OCI-LY3 (cell line): ENCODE data around the gene MBL2.

Experiments used
- H2AFZ ChIP-seq: fragments of 200-600, 300-600 bp; shearing (Covaris generic); 2 replicates; pipeline ENCODE4 v1.6.0; 2014; ENCODE audit warnings: antibody characterized with exemption, low read depth, low read length
- H3K27ac ChIP-seq: fragments of 200-600, 300-600 bp; sonication (generic); 2 replicates; pipeline ENCODE4 v1.5.1; 2014; ENCODE audit warnings: mild to moderate bottlenecking, low read length, moderate library complexity, mixed read lengths
- H3K27me3 ChIP-seq: fragments of 200-600, 300-600 bp; sonication (generic); 2 replicates; pipeline ENCODE4 v1.6.1; 2014; ENCODE audit warnings: low read depth, low read length, mixed read lengths
- H3K36me3 ChIP-seq: fragments of 200-600, 300-600 bp; sonication (generic); replicated peaks from 2 replicates; pipeline ENCODE3; 2014; ENCODE audit warnings: low read depth, low read length, mixed read lengths
- H3K4me1 ChIP-seq: fragments of 300-600, 200-600 bp; sonication (generic); 2 replicates; pipeline ENCODE4 v1.6.1; 2014; ENCODE audit warnings: low read length, mixed read lengths
- H3K4me2 ChIP-seq: fragments of 200-600, 300-600 bp; sonication (generic); 2 replicates; pipeline ENCODE4 v1.6.1; 2014; ENCODE audit warnings: low read length, mixed read lengths
- H3K4me3 ChIP-seq: fragments of 300-600, 200-600 bp; sonication (generic); 2 replicates; pipeline ENCODE4 v1.5.1; 2014; ENCODE audit warnings: antibody characterized with exemption, mild to moderate bottlenecking, low read length, moderate library complexity
- H3K79me2 ChIP-seq: fragments of 300-600, 200-600 bp; shearing (Covaris generic); 2 replicates; pipeline ENCODE4 v1.6.1; 2014; ENCODE audit warnings: mild to moderate bottlenecking, low read length, mixed read lengths
- H3K9ac ChIP-seq: fragments of 300-600, 200-600 bp; shearing (Covaris generic); 2 replicates; pipeline ENCODE4 v1.6.0; 2014; ENCODE audit warnings: mild to moderate bottlenecking, low read length, moderate library complexity
- H3K9me3 ChIP-seq: fragments of 200-600, 300-600 bp; shearing (Covaris generic); 2 replicates; pipeline ENCODE4 v1.6.1; 2014; ENCODE audit warnings: low read length, mixed read lengths; ENCODE audit not compliant: insufficient read depth
- H4K20me1 ChIP-seq: fragments of 200-600, 300-600 bp; sonication (generic); 2 replicates; pipeline ENCODE4 v1.6.1; 2016; ENCODE audit warnings: low read length, mixed read lengths; ENCODE audit not compliant: insufficient read depth
- EZH2phosphoT487 ChIP-seq: fragments of 200-600 bp; shearing (Covaris generic); IDR thresholded peaks from 2 replicates; pipeline ENCODE4 v1.6.1; 2018; ENCODE audit warnings: antibody characterized with exemption, mixed run types, low read depth
- TF ChIP-seq, protein P1 (sequence below): fragments of 200-600, 300-600 bp; sonication (generic); IDR thresholded peaks from 2 replicates; pipeline ENCODE4 v1.5.1; 2014; ENCODE audit warnings: antibody characterized with exemption, low read length, low read depth

The MBL2 gene

DNA sequence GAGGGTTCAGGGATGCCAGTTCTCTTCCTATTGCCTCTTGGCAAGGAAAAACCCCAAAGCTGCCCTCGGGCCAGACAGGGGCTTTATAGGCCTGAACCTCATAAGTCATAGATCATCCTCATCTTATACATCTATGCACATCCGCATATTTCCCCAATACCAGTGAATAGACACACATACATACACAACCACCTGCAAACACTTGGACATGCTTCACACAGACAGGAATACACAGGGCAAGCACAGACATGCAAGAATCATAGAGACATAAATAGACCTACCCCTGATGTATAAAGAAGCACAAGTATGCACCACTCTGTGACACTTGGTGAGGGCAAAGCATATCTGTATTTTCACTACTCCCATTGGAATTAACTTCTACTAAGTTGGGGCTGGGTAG, 30.7 kb downstream of the MBL2 start:
- no peak overlapping the region for H2AFZ ChIP-seq
- H3K79me2 ChIP-seq = no peaks in the 10 kb centered on the region
- no peaks in the 10 kb centered on the region for H3K9me3 ChIP-seq
- H3K27ac ChIP-seq = no peak overlapping the region
- no peaks in the 10 kb centered on the region for H4K20me1 ChIP-seq
- no peak overlapping the region for H3K9ac ChIP-seq
- H3K4me3 ChIP-seq = no peak overlapping the region
- H3K4me1 ChIP-seq = no peaks in the 10 kb centered on the region
- no peaks in the 10 kb centered on the region for H3K36me3 ChIP-seq
- H3K4me2 ChIP-seq = no peak overlapping the region
- no peak for TF ChIP-seq EZH2phosphoT487
- TF ChIP-seq, protein P1, sequence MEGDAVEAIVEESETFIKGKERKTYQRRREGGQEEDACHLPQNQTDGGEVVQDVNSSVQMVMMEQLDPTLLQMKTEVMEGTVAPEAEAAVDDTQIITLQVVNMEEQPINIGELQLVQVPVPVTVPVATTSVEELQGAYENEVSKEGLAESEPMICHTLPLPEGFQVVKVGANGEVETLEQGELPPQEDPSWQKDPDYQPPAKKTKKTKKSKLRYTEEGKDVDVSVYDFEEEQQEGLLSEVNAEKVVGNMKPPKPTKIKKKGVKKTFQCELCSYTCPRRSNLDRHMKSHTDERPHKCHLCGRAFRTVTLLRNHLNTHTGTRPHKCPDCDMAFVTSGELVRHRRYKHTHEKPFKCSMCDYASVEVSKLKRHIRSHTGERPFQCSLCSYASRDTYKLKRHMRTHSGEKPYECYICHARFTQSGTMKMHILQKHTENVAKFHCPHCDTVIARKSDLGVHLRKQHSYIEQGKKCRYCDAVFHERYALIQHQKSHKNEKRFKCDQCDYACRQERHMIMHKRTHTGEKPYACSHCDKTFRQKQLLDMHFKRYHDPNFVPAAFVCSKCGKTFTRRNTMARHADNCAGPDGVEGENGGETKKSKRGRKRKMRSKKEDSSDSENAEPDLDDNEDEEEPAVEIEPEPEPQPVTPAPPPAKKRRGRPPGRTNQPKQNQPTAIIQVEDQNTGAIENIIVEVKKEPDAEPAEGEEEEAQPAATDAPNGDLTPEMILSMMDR = no peak
- no peaks in the 10 kb centered on the region for H3K27me3 ChIP-seq

DNA sequence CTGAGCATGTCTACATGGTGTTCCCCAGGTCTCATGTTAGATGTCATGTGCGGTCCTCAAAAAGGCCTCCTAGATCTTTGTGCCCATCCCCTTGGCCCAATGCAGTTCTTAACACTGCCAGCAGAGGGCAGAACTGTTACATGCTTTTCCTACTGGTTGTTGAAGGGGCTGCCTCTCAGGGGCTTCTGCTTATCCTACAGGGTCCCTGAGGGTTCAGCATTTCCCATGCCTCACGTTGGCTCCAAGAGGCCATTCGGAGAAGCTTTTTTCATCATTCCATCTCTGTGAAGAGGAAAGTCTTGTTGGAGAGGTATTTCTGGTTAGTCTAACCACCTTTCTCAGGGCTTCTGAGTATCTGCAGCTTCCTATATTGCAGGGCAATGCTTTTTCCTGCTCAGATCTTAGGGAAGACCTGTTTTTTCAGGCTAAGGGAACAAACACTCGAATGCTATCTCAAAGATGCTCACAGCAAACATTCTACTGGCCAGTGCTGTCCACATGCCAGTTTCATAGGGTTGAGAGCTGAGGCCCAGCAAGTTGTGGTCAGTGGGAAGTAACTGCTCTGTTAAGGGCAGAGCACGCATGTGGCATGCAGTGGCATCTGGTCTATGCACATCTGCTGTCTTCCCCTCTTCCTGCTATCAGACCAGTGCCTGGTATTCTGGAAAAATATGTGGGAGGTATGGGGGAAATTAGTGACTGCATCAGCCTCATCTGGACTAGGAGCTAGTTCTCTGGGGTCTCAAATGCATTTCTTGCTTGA, 31.5 kb downstream of the MBL2 start:
- H3K27ac ChIP-seq = no peak overlapping the region
- H3K27me3 ChIP-seq = no peaks in the 10 kb centered on the region
- no peak for TF ChIP-seq EZH2phosphoT487
- TF ChIP-seq, protein P1 = peak; percentile 77
- no peak overlapping the region for H3K4me2 ChIP-seq
- no peak overlapping the region for H3K4me3 ChIP-seq
- no peak overlapping the region for H2AFZ ChIP-seq
- no peaks in the 10 kb centered on the region for H3K4me1 ChIP-seq
- no peaks in the 10 kb centered on the region for H3K36me3 ChIP-seq
- no peak overlapping the region for H3K9ac ChIP-seq
- no peaks in the 10 kb centered on the region for H3K79me2 ChIP-seq
- H4K20me1 ChIP-seq = no peaks in the 10 kb centered on the region
- H3K9me3 ChIP-seq = no peaks in the 10 kb centered on the region

DNA sequence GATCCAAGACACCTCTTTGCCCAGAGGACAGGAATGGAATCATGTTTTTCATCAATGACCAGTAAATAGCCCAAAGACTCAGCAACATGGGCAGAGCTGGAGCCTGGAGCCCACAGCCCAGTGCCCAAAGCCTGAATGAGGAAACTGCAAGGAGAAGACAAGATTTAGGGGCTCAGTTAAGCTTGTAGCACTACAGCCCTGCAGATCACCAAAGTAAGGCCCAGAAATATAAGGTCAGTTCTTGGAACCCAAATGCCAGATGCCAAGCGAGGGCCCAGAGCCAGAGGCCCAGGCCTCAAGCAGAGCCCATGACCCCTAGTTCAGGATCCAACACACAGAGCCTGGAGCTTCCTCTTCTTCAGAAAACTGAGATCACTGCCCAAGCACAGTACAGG, 32.4 kb downstream of the MBL2 start:
- Histone ChIP-seq H2AFZ (no peak overlapping the region), H3K4me2 (no peak overlapping the region), H3K27me3 (no peaks in the 10 kb centered on the region), H3K9ac (no peak overlapping the region), H4K20me1 (no peaks in the 10 kb centered on the region), H3K4me1 (no peaks in the 10 kb centered on the region), H3K9me3 (no peaks in the 10 kb centered on the region), H3K4me3 (no peak overlapping the region), H3K79me2 (no peaks in the 10 kb centered on the region), H3K36me3 (no peaks in the 10 kb centered on the region), H3K27ac (no peak overlapping the region)
- TF ChIP-seq, protein P1 = no peak
- no peak for TF ChIP-seq EZH2phosphoT487

DNA sequence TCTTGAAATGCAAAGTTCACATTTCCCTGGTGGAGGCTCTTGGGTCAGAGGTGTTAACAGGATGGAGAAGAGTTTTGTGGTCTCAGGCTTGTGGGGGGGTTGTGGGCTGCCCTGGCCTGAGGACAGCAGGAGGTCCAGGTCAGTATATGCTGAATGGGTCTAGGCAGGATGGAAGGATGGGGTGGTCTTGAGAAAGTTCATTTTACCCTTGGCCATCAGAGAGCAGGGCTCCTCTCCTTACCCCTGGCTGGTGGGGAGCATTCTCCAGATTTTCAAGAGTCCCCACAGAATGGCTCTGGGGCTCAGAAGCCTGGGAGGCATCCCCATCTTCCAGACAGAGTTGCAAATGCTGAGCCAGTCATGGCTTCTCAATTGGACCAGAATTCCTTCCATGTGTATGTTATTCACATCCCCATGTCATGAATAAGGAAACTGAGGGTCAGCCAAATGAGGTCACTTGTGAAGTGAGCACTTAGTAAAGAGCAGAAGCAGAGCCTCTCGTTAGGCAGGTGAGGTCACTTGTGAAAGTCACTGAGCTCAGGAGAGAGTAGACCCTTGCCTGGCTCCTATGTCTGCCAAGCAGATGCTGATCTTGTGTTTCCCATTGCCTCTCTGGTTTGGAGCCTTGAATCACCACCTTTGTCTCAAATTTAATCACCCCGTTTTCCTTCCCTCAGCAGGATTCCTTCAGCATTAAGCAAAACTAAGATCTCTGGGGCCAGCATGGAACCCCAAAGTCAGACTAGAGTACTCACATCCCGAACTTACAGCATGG, 33.0 kb downstream of the MBL2 start:
- no peaks in the 10 kb centered on the region for H3K4me1 ChIP-seq
- no peaks in the 10 kb centered on the region for H3K27me3 ChIP-seq
- no peak overlapping the region for H2AFZ ChIP-seq
- no peaks in the 10 kb centered on the region for H3K79me2 ChIP-seq
- no peaks in the 10 kb centered on the region for H4K20me1 ChIP-seq
- H3K4me2 ChIP-seq = no peak overlapping the region
- TF ChIP-seq EZH2phosphoT487 = no peak
- TF ChIP-seq, protein P1 = no peak
- H3K9ac ChIP-seq = no peak overlapping the region
- no peaks in the 10 kb centered on the region for H3K9me3 ChIP-seq
- H3K27ac ChIP-seq = no peak overlapping the region
- H3K36me3 ChIP-seq = no peaks in the 10 kb centered on the region
- no peak overlapping the region for H3K4me3 ChIP-seq
